Liver (tissue), 9 donors: ENCODE results near the gene TTLL12. TPM values are rescaled to one million over a fixed set of nuclear protein-coding genes. Genes with fewer than 3 reads are reported as not detected.

ENCODE experiments used
- DNase-seq: peaks from one replicate; pipeline ENCODE4 v3.0.0-alpha.2; 2017; ENCODE audit warnings: low spot score
- H3K27ac ChIP-seq, 2 donors: one replicate each; pipeline ENCODE4 v1.7.0; 2013; ENCODE audit warnings: inconsistent platforms in 2 of 2, low read length in 2 of 2, control low read depth in 1 of 2, low read depth in 1 of 2, mild to moderate bottlenecking in 1 of 2
- H3K27me3 ChIP-seq, 4 donors: one replicate each; pipeline versions ENCODE4 v1.6.1 to v1.7.0; 2013; ENCODE audit warnings: low read length in 3 of 4, inconsistent platforms in 1 of 4, mild to moderate bottlenecking in 1 of 4, moderate library complexity in 1 of 4; ENCODE audit not compliant: control insufficient read depth in 4 of 4, insufficient read depth in 4 of 4
- H3K36me3 ChIP-seq, 4 donors: one replicate each; pipeline versions ENCODE4 v1.6.1 to v1.7.0; 2013; ENCODE audit warnings: low read length in 3 of 4, mild to moderate bottlenecking in 3 of 4, low read depth in 1 of 4, moderate library complexity in 1 of 4; ENCODE audit not compliant: control insufficient read depth in 4 of 4, insufficient read depth in 3 of 4
- H3K4me1 ChIP-seq, 4 donors: one replicate each; pipeline versions ENCODE4 v1.6.1 to v1.7.0; 2013; ENCODE audit warnings: low read length in 3 of 4, mild to moderate bottlenecking in 3 of 4, moderate library complexity in 1 of 4; ENCODE audit not compliant: control insufficient read depth in 4 of 4, insufficient read depth in 4 of 4
- H3K4me3 ChIP-seq, 3 donors: one replicate each; pipeline versions ENCODE4 v1.6.1 to v1.7.0; 2013; ENCODE audit warnings: low read length in 3 of 3, control low read depth in 1 of 3, low read depth in 1 of 3, mild to moderate bottlenecking in 1 of 3
- H3K9ac ChIP-seq, 2 donors: one replicate each; pipeline ENCODE4 v1.7.0; 2013; ENCODE audit warnings: low read length in 2 of 2, mild to moderate bottlenecking in 2 of 2, moderate library complexity in 2 of 2, control low read depth in 1 of 2, low read depth in 1 of 2
- H3K9me3 ChIP-seq, 4 donors: one replicate each; pipeline versions ENCODE4 v1.6.1 to v1.7.0; 2013; ENCODE audit warnings: low read length in 3 of 4; ENCODE audit not compliant: control insufficient read depth in 4 of 4
- ATF3 ChIP-seq: IDR thresholded peaks from 2 replicates; pipeline ENCODE4 v1.6.1; 2016; ENCODE audit warnings: antibody characterized with exemption
- EGR1 ChIP-seq, 2 donors: IDR thresholded peaks; 2 replicates each; pipeline ENCODE4 v1.6.1; 2016 to 2018; ENCODE audit warnings: antibody characterized with exemption in 2 of 2, low read depth in 2 of 2
- GABPA ChIP-seq, 2 donors: IDR thresholded peaks in 1 of 2; conservative IDR thresholded peaks in 1 of 2; 2 replicates each; pipeline ENCODE4 v1.6.1; 2016; ENCODE audit warnings: antibody characterized with exemption in 2 of 2, mild to moderate bottlenecking in 1 of 2, moderate library complexity in 1 of 2
- HNF4A ChIP-seq, 2 donors: conservative IDR thresholded peaks; 2 replicates each; pipeline ENCODE4 v1.6.1; 2016; ENCODE audit warnings: antibody characterized with exemption in 2 of 2, mild to moderate bottlenecking in 2 of 2
- JUND ChIP-seq, 2 donors: IDR thresholded peaks; 2 replicates each; pipeline ENCODE4 v1.6.1; 2016; ENCODE audit warnings: antibody characterized with exemption in 2 of 2
- NR2F2 ChIP-seq: IDR thresholded peaks from 2 replicates; pipeline ENCODE4 v1.6.1; 2016; ENCODE audit warnings: antibody characterized with exemption
- RAD21 ChIP-seq, 2 donors: IDR thresholded peaks; 2 replicates each; pipeline ENCODE4 v1.6.1; 2016; ENCODE audit warnings: antibody characterized with exemption in 2 of 2, mild to moderate bottlenecking in 2 of 2
- RXRA ChIP-seq, 2 donors: IDR thresholded peaks; 2 replicates each; pipeline ENCODE4 v1.6.1; 2017 to 2018; ENCODE audit warnings: antibody characterized with exemption in 2 of 2, mild to moderate bottlenecking in 1 of 2
- SP1 ChIP-seq: IDR thresholded peaks from 2 replicates; pipeline ENCODE4 v1.6.1; 2018; ENCODE audit warnings: antibody characterized with exemption, mild to moderate bottlenecking
- TAF1 ChIP-seq: conservative IDR thresholded peaks from 2 replicates; pipeline ENCODE4 v1.6.1; 2016; ENCODE audit warnings: antibody characterized with exemption, mild to moderate bottlenecking
- YY1 ChIP-seq: IDR thresholded peaks from 2 replicates; pipeline ENCODE4 v1.6.1; 2016; ENCODE audit warnings: antibody characterized with exemption, mild to moderate bottlenecking
- WGBS: extraction: QIAGEN DNeasy Blood & Tissue Kit; methylation state at CpG from one replicate; pipeline ENCODE4 v1.1.7; 2013; 5-methylcytosine and 5-hydroxymethylcytosine counted together
- polyA plus RNA-seq, 2 donors: library from polyadenylated mRNA; stranded (reverse) in 1 of 2; unstranded in 1 of 2; fragments of 200-250 nt in 1 of 2; fragments of >200 nt in 1 of 2; fragmentation: Nextera tagmentation in 1 of 2; extraction: Ambion mirVana in 1 of 2; gene quantifications; one replicate each; pipeline versions ENCODE4 v1.2.1 to v1.2.3, GENCODE V29; 2013 to 2015
- total RNA-seq, 2 donors: library from RNA; depleted of rRNA; stranded (reverse); fragments of >200 nt; gene quantifications; one replicate each; pipeline ENCODE4 v1.2.3, GENCODE V29; 2014
- TF ChIP-seq, protein P1 (sequence below): fragments of 150-350 bp; IDR thresholded peaks from 2 replicates; pipeline ENCODE4 v1.5.1; 2017; ENCODE audit warnings: improper control_type of control experiment, low read depth, low read length; ENCODE audit not compliant: missing input control
- donor health status: healthy.
- donor health status: healthy.
- donor health status: healthy.
- donor health status: healthy.
- donor health status: healthy.

The TTLL12 gene
- total and polyA plus RNA-seq, 4 donors = 13.7 to 43.9 (median 20.5) TPM

GRCh38 chr22:43131773-43132501 lies 55.0 kb downstream of the TTLL12 start:
- peaks cover 0 to 30% (median 3%) of the 10 kb centered on the region in 4 donors for H3K36me3 ChIP-seq
- no peak for DNase-seq
- no peaks in the 10 kb centered on the region for H3K9me3 ChIP-seq
- 90% methylated on average over 17 of the region's 17 CpGs for WGBS
- TF ChIP-seq, protein P1, sequence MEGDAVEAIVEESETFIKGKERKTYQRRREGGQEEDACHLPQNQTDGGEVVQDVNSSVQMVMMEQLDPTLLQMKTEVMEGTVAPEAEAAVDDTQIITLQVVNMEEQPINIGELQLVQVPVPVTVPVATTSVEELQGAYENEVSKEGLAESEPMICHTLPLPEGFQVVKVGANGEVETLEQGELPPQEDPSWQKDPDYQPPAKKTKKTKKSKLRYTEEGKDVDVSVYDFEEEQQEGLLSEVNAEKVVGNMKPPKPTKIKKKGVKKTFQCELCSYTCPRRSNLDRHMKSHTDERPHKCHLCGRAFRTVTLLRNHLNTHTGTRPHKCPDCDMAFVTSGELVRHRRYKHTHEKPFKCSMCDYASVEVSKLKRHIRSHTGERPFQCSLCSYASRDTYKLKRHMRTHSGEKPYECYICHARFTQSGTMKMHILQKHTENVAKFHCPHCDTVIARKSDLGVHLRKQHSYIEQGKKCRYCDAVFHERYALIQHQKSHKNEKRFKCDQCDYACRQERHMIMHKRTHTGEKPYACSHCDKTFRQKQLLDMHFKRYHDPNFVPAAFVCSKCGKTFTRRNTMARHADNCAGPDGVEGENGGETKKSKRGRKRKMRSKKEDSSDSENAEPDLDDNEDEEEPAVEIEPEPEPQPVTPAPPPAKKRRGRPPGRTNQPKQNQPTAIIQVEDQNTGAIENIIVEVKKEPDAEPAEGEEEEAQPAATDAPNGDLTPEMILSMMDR = no peak
- no peak for TF ChIP-seq SP1
- no peak for TF ChIP-seq JUND (IDR thresholded peaks at IDR 0.05)
- no peak for TF ChIP-seq HNF4A (conservative IDR thresholded peaks at IDR 0.05)
- peak; percentile 15 for TF ChIP-seq NR2F2
- no peak for TF ChIP-seq EGR1 (IDR thresholded peaks at IDR 0.05; ENCODE audit: low read depth in 2 of 2)
- TF ChIP-seq ATF3 = no peak
- no peak overlapping the region for H3K4me3 ChIP-seq
- no peak overlapping the region for H3K9ac ChIP-seq
- H3K27me3 ChIP-seq = no peaks in the 10 kb centered on the region
- H3K27ac ChIP-seq = no peak overlapping the region
- no peaks in the 10 kb centered on the region for H3K4me1 ChIP-seq

GRCh38 chr22:43129426-43130425 lies 57.2 kb downstream of the TTLL12 start:
- Histone ChIP-seq H3K9me3 (no peaks in the 10 kb centered on the region), H3K27ac (no peak overlapping the region), H3K4me3 (no peak overlapping the region), H3K4me1 (peaks cover 0 to 8% (median 4%) of the 10 kb centered on the region in 4 donors), H3K27me3 (no peaks in the 10 kb centered on the region), H3K36me3 (peaks cover 0 to 14% (median 2%) of the 10 kb centered on the region in 4 donors), H3K9ac (no peak overlapping the region)
- TF ChIP-seq ATF3 (no peak), NR2F2 (no peak), TAF1 (no peak)
- DNase-seq = no peak
- 71% methylated on average over 16 of the region's 16 CpGs for WGBS

DNA sequence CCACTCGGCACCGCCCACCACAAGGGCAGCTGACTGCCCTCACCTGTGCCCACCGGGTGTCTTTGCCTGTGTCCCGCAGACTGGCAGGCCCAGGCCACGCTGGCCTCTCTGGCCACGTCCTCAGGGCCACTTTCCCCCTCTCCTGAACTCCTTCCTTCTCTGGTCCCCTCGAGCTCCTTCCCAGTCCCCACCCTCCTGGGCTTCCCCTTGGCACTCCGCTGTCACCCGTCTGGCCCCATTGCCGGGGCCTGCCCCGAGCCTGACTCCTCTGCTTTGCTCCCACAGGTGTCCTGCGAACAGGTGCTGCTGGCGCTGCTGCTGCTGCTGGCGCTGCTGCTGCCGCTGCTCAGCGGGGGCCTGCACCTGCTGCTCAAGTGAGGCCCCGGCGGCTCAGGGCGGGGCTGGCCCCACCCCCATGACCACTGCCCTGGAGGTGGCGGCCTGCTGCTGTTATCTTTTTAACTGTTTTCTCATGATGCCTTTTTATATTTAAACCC lies 58.0 kb downstream of the TTLL12 start:
- TF ChIP-seq HNF4A (conservative IDR thresholded peaks at IDR 0.05) = no peak
- no peak for TF ChIP-seq RXRA (IDR thresholded peaks at IDR 0.05)
- no peak for TF ChIP-seq RAD21 (IDR thresholded peaks at IDR 0.05)
- TF ChIP-seq, protein P1 = no peak
- TF ChIP-seq YY1 = no peak
- TF ChIP-seq GABPA (IDR thresholded peaks at IDR 0.05 in 1 of 2, conservative IDR thresholded peaks at IDR 0.05 in 1 of 2) = no peak
- TF ChIP-seq SP1 = no peak
- Histone ChIP-seq H3K27me3 (no peaks in the 10 kb centered on the region), H3K27ac (no peak overlapping the region), H3K36me3 (peaks cover 0 to 10% (median 1%) of the 10 kb centered on the region in 4 donors), H3K4me3 (no peak overlapping the region), H3K9ac (no peak overlapping the region), H3K9me3 (no peaks in the 10 kb centered on the region), H3K4me1 (peaks cover 0 to 8% (median 4%) of the 10 kb centered on the region in 4 donors)
- 67% methylated on average over 20 of the region's 20 CpGs for WGBS
- no peak for DNase-seq
